Stimulated activated naive CD8-positive, alpha-beta T cell treated with anti-CD3 and anti-CD28 coated beads, Interleukin-15, amount 100 ng/mL, for 72 hours (primary cell): ENCODE measurements around the gene CLHC1.
"Not testable (repeated sequence)": the region's sequence is repeated elsewhere in the genome, so short reads cannot be mapped to it uniquely, and the experiment has no call there.

Source experiments
- ATAC-seq: fragments of 150-1000 bp; cut with Tn5 transposase; 2 replicates; pipeline ENCODE4 v1.10.0; 2021; ENCODE audit warnings: mild to moderate bottlenecking, moderate library complexity
- DNase-seq, 2 donors: peaks; one replicate each; pipeline ENCODE4 v3.0.0; 2021 to 2022
- H3K27ac Mint-ChIP-seq, 2 donors: one replicate each; pipeline ENCODE4 v1.8.0; 2022; ENCODE audit warnings: mild to moderate bottlenecking in 2 of 2, mixed read lengths in 2 of 2, moderate library complexity in 2 of 2
- H3K27me3 Mint-ChIP-seq: one replicate; pipeline ENCODE4 v1.8.0; 2022; ENCODE audit warnings: mixed read lengths
- H3K4me1 Mint-ChIP-seq: one replicate; pipeline ENCODE4 v1.8.0; 2022; ENCODE audit warnings: mild to moderate bottlenecking, mixed read lengths
- H3K4me3 Mint-ChIP-seq, 2 donors: one replicate each; pipeline ENCODE4 v1.8.0; 2022; ENCODE audit warnings: mild to moderate bottlenecking in 2 of 2, mixed read lengths in 2 of 2, moderate library complexity in 1 of 2
- H3K9me3 Mint-ChIP-seq, 2 donors: one replicate each; pipeline ENCODE4 v1.8.0; 2022; ENCODE audit warnings: mixed read lengths in 2 of 2

CLHC1 gene

GRCh38 chr2:55232084-55232862 is at the start of gene CLHC1, which contains the start of gene RPS27A:
Gene CLHC1 (minus strand): TSS chr2:55232293. CDS start chr2:55222411, 9,882 bp downstream.
Gene RPS27A (plus strand): TSS chr2:55232688. CDS start chr2:55232825, 137 bp downstream.
- DNase-seq: peak; percentile 91 to 93
- Mint-ChIP-seq H3K4me1 (peaks cover 64% of the 10 kb centered on the region), H3K27me3 (no peaks in the 10 kb centered on the region), H3K4me3 (peak within 1 kb of the TSS; percentile 96 to 98), H3K9me3 (peaks cover 0 to 8% of the 10 kb centered on the region in 2 donors), H3K27ac (peak within 1 kb of the TSS; percentile 99)
- peak; percentile 90 for ATAC-seq

- not testable (repeated sequence) for ATAC-seq, H3K9me3 Mint-ChIP-seq, DNase-seq, H3K27me3 Mint-ChIP-seq
- Mint-ChIP-seq H3K4me3 (peak overlapping the region; percentile 24 to 96), H3K27ac (peak overlapping the region in 1 of 2 donors; percentile 97), H3K4me1 (peaks cover 19% of the 10 kb centered on the region)
Measured at GRCh38 chr2:55280851-55281546, 48.9 kb upstream of the CLHC1 start.

GRCh38 chr2:55279859-55280424 is 47.8 kb upstream of the CLHC1 start:
- not testable (repeated sequence) for ATAC-seq, H3K9me3 Mint-ChIP-seq, H3K27ac Mint-ChIP-seq, H3K4me3 Mint-ChIP-seq, DNase-seq, H3K27me3 Mint-ChIP-seq
- H3K4me1 Mint-ChIP-seq: peaks cover 19% of the 10 kb centered on the region

- DNase-seq, ATAC-seq, H3K4me3 Mint-ChIP-seq, H3K27me3 Mint-ChIP-seq, H3K27ac Mint-ChIP-seq, H3K9me3 Mint-ChIP-seq: not testable (repeated sequence)
- H3K4me1 Mint-ChIP-seq: peaks cover 19% of the 10 kb centered on the region
Measured at GRCh38 chr2:55279214-55279835, 47.2 kb upstream of the CLHC1 start.

GRCh38 chr2:55277310-55277709 is 45.2 kb upstream of the CLHC1 start:
- Mint-ChIP-seq H3K27ac (no peak overlapping the region), H3K4me3 (no peak overlapping the region), H3K27me3 (no peaks in the 10 kb centered on the region)

GRCh38 chr2:55274346-55274745 is 42.3 kb upstream of the CLHC1 start:
- not testable (repeated sequence) for H3K27me3 Mint-ChIP-seq, H3K4me3 Mint-ChIP-seq, H3K4me1 Mint-ChIP-seq, DNase-seq, H3K27ac Mint-ChIP-seq, ATAC-seq, H3K9me3 Mint-ChIP-seq

More at GRCh38 chr2:55277310-55277709, 45.2 kb upstream of the CLHC1 start:
- DNase-seq (no peak), ATAC-seq (no peak)
- H3K9me3 Mint-ChIP-seq: no peaks in the 10 kb centered on the region
- H3K4me1 Mint-ChIP-seq: peaks cover 6% of the 10 kb centered on the region

GRCh38 chr2:55269645-55269990 is 37.5 kb upstream of the CLHC1 start:
- Mint-ChIP-seq H3K4me3 (peak overlapping the region; percentile 96 to 99), H3K27me3 (no peaks in the 10 kb centered on the region), H3K9me3 (no peaks in the 10 kb centered on the region), H3K4me1 (peaks cover 19% of the 10 kb centered on the region), H3K27ac (peak overlapping the region; percentile 97 to 99)
- ATAC-seq (no peak), DNase-seq (no peak)

- peak; percentile 99 for ATAC-seq
- Mint-ChIP-seq H3K9me3 (no peaks in the 10 kb centered on the region), H3K4me1 (peaks cover 19% of the 10 kb centered on the region), H3K4me3 (peak within 1 kb of the TSS; percentile 96 to 99), H3K27me3 (no peaks in the 10 kb centered on the region), H3K27ac (peak within 1 kb of the TSS; percentile 97 to 99)
- DNase-seq: peak; percentile 87 to 94
Measured at GRCh38 chr2:55268907-55269644, 37.0 kb upstream of the CLHC1 start, which contains the start of gene MTIF2. Gene MTIF2 (minus strand): TSS chr2:55269231. CDS start chr2:55263858, 5,373 bp downstream.

GRCh38 chr2:55268288-55268906 is 36.3 kb upstream of the CLHC1 start:
- H3K9me3 Mint-ChIP-seq: no peaks in the 10 kb centered on the region
- ATAC-seq (no peak), DNase-seq (peak in 1 of 2 donors; percentile 8)
- peak overlapping the region; percentile 96 to 99 for H3K4me3 Mint-ChIP-seq
- H3K27me3 Mint-ChIP-seq: no peaks in the 10 kb centered on the region
- peak overlapping the region; percentile 97 to 99 for H3K27ac Mint-ChIP-seq
- peaks cover 19% of the 10 kb centered on the region for H3K4me1 Mint-ChIP-seq

GRCh38 chr2:55259586-55259985 is 27.5 kb upstream of the CLHC1 start:
- not testable (repeated sequence) for ATAC-seq, H3K4me3 Mint-ChIP-seq, DNase-seq, H3K27me3 Mint-ChIP-seq, H3K9me3 Mint-ChIP-seq, H3K4me1 Mint-ChIP-seq, H3K27ac Mint-ChIP-seq

GRCh38 chr2:55252832-55253231 is 20.7 kb upstream of the CLHC1 start:
- ATAC-seq: no peak
- Mint-ChIP-seq H3K27ac (no peak overlapping the region), H3K9me3 (no peaks in the 10 kb centered on the region), H3K27me3 (no peaks in the 10 kb centered on the region), H3K4me3 (no peak overlapping the region), H3K4me1 (no peaks in the 10 kb centered on the region)
- no peak for DNase-seq

- Mint-ChIP-seq H3K27me3 (no peaks in the 10 kb centered on the region), H3K4me3 (no peak overlapping the region), H3K4me1 (no peaks in the 10 kb centered on the region), H3K9me3 (no peaks in the 10 kb centered on the region), H3K27ac (no peak overlapping the region)
- ATAC-seq (no peak), DNase-seq (no peak)
Measured at GRCh38 chr2:55247025-55247424, 14.9 kb upstream of the CLHC1 start.

- Mint-ChIP-seq H3K27ac (peak overlapping the region in 1 of 2 donors; percentile 94), H3K4me3 (no peak overlapping the region), H3K4me1 (no peaks in the 10 kb centered on the region), H3K9me3 (no peaks in the 10 kb centered on the region), H3K27me3 (no peaks in the 10 kb centered on the region)
- DNase-seq (no peak), ATAC-seq (no peak)
Measured at GRCh38 chr2:55245411-55245810, 13.3 kb upstream of the CLHC1 start.

- ATAC-seq (no peak), DNase-seq (no peak)
- no peak overlapping the region for H3K27ac Mint-ChIP-seq
- H3K4me3 Mint-ChIP-seq: no peak overlapping the region
- no peaks in the 10 kb centered on the region for H3K27me3 Mint-ChIP-seq
- H3K9me3 Mint-ChIP-seq: no peaks in the 10 kb centered on the region
- no peaks in the 10 kb centered on the region for H3K4me1 Mint-ChIP-seq
Measured at GRCh38 chr2:55242617-55243016, 10.5 kb upstream of the CLHC1 start.
